K562 (cell line): ENCODE results near the gene SPAG17. TPM values are rescaled to one million over a fixed set of nuclear protein-coding genes. Genes with fewer than 3 reads are reported as not detected.

Experiments used
- ATAC-seq: fragments of 200-7000 bp; cut with Tn5 transposase; 3 replicates; pipeline ENCODE4 v1.9.1; 2020; ENCODE audit warnings: moderate library complexity
- BruUV-seq: library from RNA; stranded (reverse); fragments of 400-500 nt; replicated peaks from 2 replicates; lab custom pipeline; 2021; lab: Mats Ljungman, UMichigan
- CTCF ChIA-PET: fragments of 300-600 bp; formaldehyde crosslinking; extraction: SDS; loops from one replicate; lab custom pipeline; 2021; ENCODE audit warnings: low intra/inter-chr PET ratio; lab: Yijun Ruan, JAX
- POLR2A ChIA-PET: fragments of 300-600, 350-650 bp; sonication (Branson Sonifier 250); formaldehyde crosslinking; extraction: SDS; loops from one replicate; lab custom pipeline; 2021; ENCODE audit warnings: antibody characterized with exemption, inconsistent platforms; lab: Yijun Ruan, JAX
- DNase-seq, 4 experiments: peaks; one replicate each; pipeline versions ENCODE4 v3.0.0 to v3.0.0-alpha.2; 2011 to 2018; ENCODE audit warnings: low spot score in 3 of 4, mixed read lengths in 3 of 4; ENCODE audit errors: extremely low read depth in 1 of 4
- FAIRE-seq: peaks from 2 replicates; lab custom pipeline; 2011; peaks lifted over from hg19 to GRCh38; lab: Jason Lieb, UNC
- H2AFZ ChIP-seq: 2 replicates; pipeline ENCODE4 v1.6.0; 2011; ENCODE audit warnings: low read depth, low read length, control low read depth, inconsistent platforms
- H3K27ac ChIP-seq: fragments of 200-600 bp; 3 replicates; pipeline ENCODE4 v1.8.0; 2011; ENCODE audit warnings: low read depth, mild to moderate bottlenecking, control low read depth, inconsistent platforms, low read length, moderate library complexity, mixed read lengths; ENCODE audit errors: extremely low read depth
- H3K27me3 ChIP-seq, 2 experiments: fragments of 300-600 bp in 1 of 2; 2 replicates in 1 of 2; 3 replicates in 1 of 2; pipeline versions ENCODE4 v1.6.0 to v1.8.0; 2011; ENCODE audit warnings: inconsistent platforms in 2 of 2, low read length in 2 of 2, mild to moderate bottlenecking in 1 of 2, mixed read lengths in 1 of 2, moderate library complexity in 1 of 2; ENCODE audit not compliant: control insufficient read depth in 2 of 2, insufficient read depth in 2 of 2
- H3K36me3 ChIP-seq: fragments of 300-600 bp; 3 replicates; pipeline ENCODE4 v1.8.0; 2011; ENCODE audit warnings: mild to moderate bottlenecking, low read length, inconsistent platforms; ENCODE audit not compliant: control insufficient read depth, insufficient read depth
- H3K4me1 ChIP-seq, 2 experiments: fragments of 200-600 bp in 1 of 2; replicated peaks in 1 of 2; 2 replicates in 1 of 2; 3 replicates in 1 of 2; pipeline versions ENCODE4 v1.5.1 to v1.8.0; 2011; ENCODE audit warnings: inconsistent platforms in 2 of 2, low read length in 2 of 2, mild to moderate bottlenecking in 1 of 2, mixed read lengths in 1 of 2, moderate library complexity in 1 of 2; ENCODE audit not compliant: control insufficient read depth in 2 of 2, insufficient read depth in 2 of 2
- H3K4me2 ChIP-seq: 2 replicates; pipeline ENCODE4 v1.6.1; 2011; ENCODE audit warnings: low read length, control low read depth, inconsistent platforms, mixed read lengths; ENCODE audit not compliant: insufficient read depth
- H3K4me3 ChIP-seq: fragments of 200-600 bp; sonication (generic), shearing (Covaris generic); 2 replicates; pipeline ENCODE4 v1.5.1; 2016; ENCODE audit warnings: control low read depth, inconsistent platforms
- H3K79me2 ChIP-seq: fragments of 200-600 bp; 3 replicates; pipeline ENCODE4 v1.8.0; 2011; ENCODE audit warnings: low read length, inconsistent platforms; ENCODE audit not compliant: control insufficient read depth, insufficient read depth
- H3K9ac ChIP-seq, 2 experiments: 2 replicates each; pipeline versions ENCODE4 v1.6.0 to v1.6.1; 2011; ENCODE audit warnings: low read depth in 2 of 2, low read length in 2 of 2, control low read depth in 1 of 2, inconsistent platforms in 1 of 2, mild to moderate bottlenecking in 1 of 2, mixed read lengths in 1 of 2; ENCODE audit not compliant: insufficient read depth in 1 of 2
- H3K9me1 ChIP-seq: one replicate; pipeline ENCODE4 v1.6.0; 2011; ENCODE audit warnings: inconsistent platforms, mild to moderate bottlenecking, low read length, moderate library complexity; ENCODE audit not compliant: control insufficient read depth, insufficient read depth
- H3K9me3 ChIP-seq: replicated peaks from 2 replicates; pipeline ENCODE4 v1.5.1; 2011; ENCODE audit warnings: low read depth, low read length, inconsistent platforms; ENCODE audit not compliant: control insufficient read depth, insufficient read depth
- H4K20me1 ChIP-seq: replicated peaks from 2 replicates; pipeline ENCODE4 v1.6.1; 2011; ENCODE audit warnings: low read length, inconsistent platforms, mixed read lengths; ENCODE audit not compliant: control insufficient read depth, insufficient read depth
- CC2D1A ChIP-seq: fragments of 450-650 bp; IDR thresholded peaks from 2 replicates; pipeline ENCODE4 v1.6.1; 2017; ENCODE audit warnings: mild to moderate bottlenecking
- CREB5 ChIP-seq: fragments of 250-450 bp; sonication (Bioruptor Pico); IDR thresholded peaks from 2 replicates; pipeline ENCODE4 v1.5.0; 2020; ENCODE audit warnings: mild to moderate bottlenecking
- ELF4 ChIP-seq: fragments of 450-650 bp; formaldehyde crosslinking; IDR thresholded peaks from 2 replicates; pipeline ENCODE4 v1.4.0; 2022; ENCODE audit warnings: missing genetic modification characterization
- FOXK2 ChIP-seq, 2 experiments: fragments of 450-650 bp; IDR thresholded peaks in 1 of 2; conservative IDR thresholded peaks in 1 of 2; 2 replicates each; pipeline ENCODE4 v1.6.1; 2016; ENCODE audit warnings: low read depth in 2 of 2, mild to moderate bottlenecking in 1 of 2
- HSF4 ChIP-seq: fragments of 250-450 bp; sonication (Bioruptor Pico); IDR thresholded peaks from 2 replicates; pipeline ENCODE4 v2.1.2; 2022; ENCODE audit warnings: mild to moderate bottlenecking, moderate library complexity, borderline replicate concordance
- MCM7 ChIP-seq, 2 experiments: fragments of 450-650 bp; IDR thresholded peaks; 2 replicates each; pipeline ENCODE4 v1.6.1; 2016 to 2018
- TBL1XR1 ChIP-seq, 2 experiments: IDR thresholded peaks; 2 replicates each; pipeline ENCODE4 v1.6.1; 2012; ENCODE audit warnings: improper control_type of control experiment in 2 of 2, low read length in 2 of 2, mild to moderate bottlenecking in 1 of 2
- ZNF134 ChIP-seq: fragments of 250-450 bp; sonication (Bioruptor Pico); conservative IDR thresholded peaks from 2 replicates; pipeline ENCODE4 v1.4.0; 2020
- ZNF384 ChIP-seq: IDR thresholded peaks from 2 replicates; pipeline ENCODE4 v1.6.1; 2012; ENCODE audit warnings: low read depth, low read length, improper control_type of control experiment
- WGBS: fragments of 100-300 bp; shearing (Covaris generic); methylation state at CpG from one replicate; pipeline ENCODE4 v1.1.6; 2016; ENCODE audit warnings: low coverage, mixed read lengths; ENCODE audit not compliant: insufficient coverage; ENCODE audit errors: missing lambda C conversion rate; 5-methylcytosine and 5-hydroxymethylcytosine counted together
- in situ Hi-C: fragments of 300-500 bp; cut with MboI; formaldehyde crosslinking; loops from 4 replicates; pipeline ENCODE4 v1.15.0; 2018; ENCODE audit warnings: inconsistent platforms, mixed read lengths
- intact Hi-C: fragments of 100-400 bp; cut with micrococcal nuclease; formaldehyde crosslinking; loops from 2 replicates; pipeline ENCODE4 v1.14.2; 2022
- polyA plus RNA-seq, 8 experiments: library from polyadenylated mRNA; depleted of rRNA in 4 of 8; stranded (reverse) in 5 of 8; unstranded in 3 of 8; fragments of >200 nt; fragmentation: Nextera tagmentation in 2 of 8; fragmentation: Illumina TruSeq in 1 of 8; extraction: Ambion mirVana in 2 of 8; extraction: Trizol in 1 of 8; gene quantifications; 2 replicates each; pipeline versions ENCODE4 v1.2.1 to v1.2.3, GENCODE V29; 2011 to 2014; ENCODE audit warnings: inconsistent platforms in 1 of 8, missing spikeins in 1 of 8
- total RNA-seq, 7 experiments: library from RNA; depleted of rRNA in 6 of 7; stranded (reverse); fragments of >200 nt in 6 of 7; fragmentation: Illumina TruSeq in 2 of 7; extraction: Trizol in 2 of 7; gene quantifications; 2 replicates each; pipeline versions ENCODE4 v1.2.1 to v1.2.3, GENCODE V29; 2011 to 2021; ENCODE audit warnings: low replicate concordance in 1 of 7

Gene SPAG17
- total and polyA plus RNA-seq, 9 of the 15 experiments (the other 6 are each of a cell fraction or from before 2014, with no cell fraction given): 0.07 to 2.1 (median 1.5) TPM

- intact Hi-C loops (no loop called here), in situ Hi-C loops (no loop called here)
- no peaks in the 10 kb centered on the region for H3K9me3 ChIP-seq
- H3K27me3 ChIP-seq: no peaks in the 10 kb centered on the region; a peak in 2 of 5 replicates
- no TSS peak for BruUV-seq
- H3K36me3 ChIP-seq: no peaks in the 10 kb centered on the region
- no peaks in the 10 kb centered on the region for H3K79me2 ChIP-seq
- TF ChIP-seq CREB5 (CRISPR knock-in tag) (no peak), ZNF384 (no peak), HSF4 (CRISPR knock-in tag) (no peak), ELF4 (CRISPR knock-in tag) (no peak), MCM7 (IDR thresholded peaks at IDR 0.05) (no peak), TBL1XR1 (IDR thresholded peaks at IDR 0.05; ENCODE audit: low read length in 2 of 2) (no peak), ZNF134 (CRISPR knock-in tag) (no peak), CC2D1A (no peak), FOXK2 (conservative IDR thresholded peaks at IDR 0.05 in 1 of 2, IDR thresholded peaks at IDR 0.05 in 1 of 2; ENCODE audit: low read depth in 2 of 2) (no peak)
- no peaks in the 10 kb centered on the region for H3K4me1 ChIP-seq
- CTCF ChIA-PET: no interaction called here
- H3K27ac ChIP-seq: no peak overlapping the region
- H4K20me1 ChIP-seq: no peaks in the 10 kb centered on the region
- POLR2A ChIA-PET: no interaction called here
- DNase-seq (no peak), FAIRE-seq (no peak), ATAC-seq (no peak)
- H3K9ac ChIP-seq: no peak overlapping the region
- H2AFZ ChIP-seq: no peak overlapping the region
- no peak overlapping the region for H3K4me2 ChIP-seq
- H3K9me1 ChIP-seq: no peaks in the 10 kb centered on the region
- H3K4me3 ChIP-seq: no peak overlapping the region
- 0% methylated on average over 3 of the region's 3 CpGs for WGBS
Observed at GRCh38 chr1:118123116-118123839, 61.8 kb downstream of the SPAG17 start.
